GM21786 (cell line): ENCODE data around the gene SLN.

ENCODE experiments used
- ATAC-seq: cut with Tn5 transposase; IDR thresholded peaks from one replicate; pipeline ENCODE4 v1.9.1; 2021; ENCODE audit not compliant: unreplicated experiment

Gene SLN

GRCh38 chr11:107688322-107688918 lies 23.4 kb downstream of the SLN start:
- ATAC-seq: no peak

- no peak for ATAC-seq
Measured at GRCh38 chr11:107683807-107684206, 28.0 kb downstream of the SLN start.

- no peak for ATAC-seq
Measured at GRCh38 chr11:107683061-107683460, 28.8 kb downstream of the SLN start.

GRCh38 chr11:107682572-107682971 lies 29.3 kb downstream of the SLN start:
- no peak for ATAC-seq

GRCh38 chr11:107682171-107682570 lies 29.7 kb downstream of the SLN start:
- no peak for ATAC-seq

GRCh38 chr11:107679255-107680024 lies 32.4 kb downstream of the SLN start:
- no peak for ATAC-seq

GRCh38 chr11:107678632-107678971 lies 33.3 kb downstream of the SLN start:
- ATAC-seq: no peak

- ATAC-seq: no peak
Measured at GRCh38 chr11:107677924-107678631, 33.8 kb downstream of the SLN start.

GRCh38 chr11:107676336-107677057 lies 35.4 kb downstream of the SLN start:
- ATAC-seq: no peak

- ATAC-seq: no peak
Measured at GRCh38 chr11:107675902-107676301, 36.0 kb downstream of the SLN start.

- ATAC-seq: no peak
Measured at GRCh38 chr11:107669893-107670601, 41.8 kb downstream of the SLN start.

GRCh38 chr11:107669191-107669740 lies 42.6 kb downstream of the SLN start:
- no peak for ATAC-seq

GRCh38 chr11:107666911-107667613 lies 44.8 kb downstream of the SLN start:
- no peak for ATAC-seq

GRCh38 chr11:107665018-107665417 lies 46.8 kb downstream of the SLN start:
- ATAC-seq: no peak

GRCh38 chr11:107661656-107662055 lies 50.2 kb downstream of the SLN start:
- no peak for ATAC-seq

GRCh38 chr11:107660066-107660465 lies 51.8 kb downstream of the SLN start:
- no peak for ATAC-seq

GRCh38 chr11:107659310-107659709 lies 52.5 kb downstream of the SLN start:
- ATAC-seq: no peak
